ACC112 (cell line): ENCODE measurements around the gene SLC46A2.

ENCODE experiments used
- H2AFZ ChIP-seq: fragments of 200-600 bp; sonication (generic); one replicate; pipeline ENCODE4 v1.6.0; 2017; ENCODE audit warnings: antibody characterized with exemption, low read length; ENCODE audit not compliant: unreplicated experiment
- H3K27ac ChIP-seq: fragments of 200-600 bp; sonication (generic); 2 replicates; pipeline ENCODE4 v1.5.1; 2014; ENCODE audit warnings: low read depth, mild to moderate bottlenecking, antibody characterized with exemption, low read length, moderate library complexity
- H3K27me3 ChIP-seq: fragments of 200-600 bp; sonication (generic); 2 replicates; pipeline ENCODE4 v1.6.1; 2014; ENCODE audit warnings: mild to moderate bottlenecking, antibody characterized with exemption, low read length, moderate library complexity, mixed read lengths; ENCODE audit not compliant: insufficient read depth
- H3K36me3 ChIP-seq: fragments of 200-600 bp; sonication (generic); 2 replicates; pipeline ENCODE4 v1.6.1; 2016; ENCODE audit warnings: mild to moderate bottlenecking, antibody characterized with exemption, low read length, moderate library complexity, mixed read lengths; ENCODE audit not compliant: insufficient read depth
- H3K4me1 ChIP-seq: fragments of 200-600 bp; sonication (generic); one replicate; pipeline ENCODE4 v1.6.1; 2016; ENCODE audit warnings: low read length, mixed read lengths; ENCODE audit not compliant: insufficient read depth, unreplicated experiment, control insufficient read depth
- H3K4me3 ChIP-seq: fragments of 200-600 bp; sonication (generic); 2 replicates; pipeline ENCODE4 v1.5.1; 2014; ENCODE audit warnings: mild to moderate bottlenecking, low read depth, low read length
- H3K79me2 ChIP-seq: fragments of 200-600 bp; sonication (generic); one replicate; pipeline ENCODE4 v1.6.0; 2016; ENCODE audit warnings: low read length; ENCODE audit not compliant: control insufficient read depth, unreplicated experiment, insufficient read depth

The SLC46A2 gene

GRCh38 chr9:112831281-112831851, 59.3 kb downstream of the SLC46A2 start:
- Histone ChIP-seq H3K4me3 (no peak overlapping the region), H3K27me3 (no peaks in the 10 kb centered on the region), H3K79me2 (no peaks in the 10 kb centered on the region), H2AFZ (no peak overlapping the region), H3K4me1 (peaks cover 6% of the 10 kb centered on the region), H3K27ac (no peak overlapping the region), H3K36me3 (no peaks in the 10 kb centered on the region)
